ENCODE data around the gene NFYB.
"Not testable (repeated sequence)": the region's sequence is repeated elsewhere in the genome, so short reads cannot be mapped to it uniquely, and the experiment has no call there.

Gene NFYB

DNA sequence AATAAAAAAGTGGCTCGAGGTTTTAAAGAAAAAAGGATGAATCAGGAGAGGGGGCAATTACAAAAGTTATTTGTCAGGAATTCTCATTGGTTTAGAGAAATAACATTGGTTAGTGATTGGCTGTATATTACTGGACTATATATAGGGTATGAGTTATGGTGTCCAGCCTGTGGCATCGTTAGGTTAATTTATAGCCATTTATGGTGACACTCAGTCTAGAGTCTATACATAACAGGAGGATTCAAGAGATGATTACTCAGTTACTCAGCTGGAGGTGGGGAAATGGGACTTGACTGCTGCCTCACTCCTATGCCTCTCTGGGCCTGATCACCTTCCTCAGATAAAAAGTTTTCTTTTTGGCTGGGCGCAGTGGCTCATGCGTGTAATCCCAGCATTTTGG lies 25.6 kb upstream of the NFYB start:
- no peak for TF ChIP-seq Cebpa-rat (IDR thresholded peaks at IDR 0.05)
- H3K27me3 ChIP-seq: no peaks in the 10 kb centered on the region

DNA sequence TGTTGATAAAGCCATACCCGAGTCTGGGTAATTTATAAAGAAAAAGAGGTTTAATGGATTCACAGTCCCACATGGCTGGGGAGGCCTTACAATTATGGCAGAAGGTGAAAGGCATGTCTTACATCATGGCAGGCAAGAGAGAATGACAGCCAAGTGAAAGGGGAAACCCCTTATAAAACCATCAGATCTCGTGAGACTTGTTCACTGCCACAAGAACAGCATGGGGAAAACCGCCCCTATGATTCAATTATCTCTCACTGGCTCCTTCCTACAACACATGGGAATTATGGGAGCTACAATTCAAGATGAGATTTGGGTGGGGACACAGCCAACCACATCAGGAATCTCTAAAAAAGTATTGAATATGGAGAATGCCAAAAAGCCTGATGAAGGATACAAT lies 25.0 kb upstream of the NFYB start:
- H3K4me1 ChIP-seq, H3K27ac ChIP-seq, H4K20me1 ChIP-seq: not testable (repeated sequence)

More for the DNA sequence above, 25.6 kb upstream of the NFYB start:
- Histone ChIP-seq H3K4me2 (no peak overlapping the region), H3K36me3 (no peaks in the 10 kb centered on the region), H3K4me3 (no peak overlapping the region), H3K27ac (no peak overlapping the region), H3K9ac (no peak overlapping the region), H3K4me1 (no peaks in the 10 kb centered on the region), H4K20me1 (no peaks in the 10 kb centered on the region), H3K9me3 (no peaks in the 10 kb centered on the region)

GRCh38 chr12:104155711-104156555 lies 17.9 kb upstream of the NFYB start:
- H3K9ac ChIP-seq: no peak overlapping the region
- H3K27ac ChIP-seq: no peak overlapping the region
- H3K9me3 ChIP-seq: no peaks in the 10 kb centered on the region
- H3K27me3 ChIP-seq: no peaks in the 10 kb centered on the region
- TF ChIP-seq Cebpa-rat (IDR thresholded peaks at IDR 0.05): no peak
- no peaks in the 10 kb centered on the region for H4K20me1 ChIP-seq
- no peak overlapping the region for H3K4me3 ChIP-seq
- H3K4me2 ChIP-seq: no peak overlapping the region
- H3K36me3 ChIP-seq: no peaks in the 10 kb centered on the region
- H3K4me1 ChIP-seq: no peaks in the 10 kb centered on the region

More for the DNA sequence above, 25.0 kb upstream of the NFYB start:
- not testable (repeated sequence) for H3K4me3 ChIP-seq, H3K36me3 ChIP-seq, H3K9ac ChIP-seq, H3K27me3 ChIP-seq, H3K4me2 ChIP-seq, H3K9me3 ChIP-seq

DNA sequence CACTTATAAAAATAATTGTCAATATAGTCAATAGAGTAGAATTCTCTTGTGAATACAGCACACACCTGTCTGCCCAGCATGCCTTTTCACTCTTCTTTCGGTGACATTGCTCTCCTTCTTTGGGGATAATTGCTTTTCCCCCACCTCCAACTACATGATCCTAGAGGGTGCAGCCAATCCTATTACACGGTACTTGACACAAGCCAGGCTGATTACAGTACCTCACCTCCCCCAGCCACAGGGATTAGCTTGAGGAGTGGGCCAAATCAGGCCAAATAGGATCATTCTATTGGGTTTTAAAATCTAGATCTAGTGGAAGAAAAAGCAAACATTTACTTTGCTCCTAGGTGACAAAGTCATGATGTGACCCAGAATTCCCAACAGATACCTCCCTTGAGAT lies 16.8 kb upstream of the NFYB start:
- no peak overlapping the region for H3K4me3 ChIP-seq
- no peak overlapping the region for H3K4me2 ChIP-seq
- H3K27ac ChIP-seq: no peak overlapping the region

GRCh38 chr12:104154286-104154685 lies 16.3 kb upstream of the NFYB start:
- Histone ChIP-seq H3K4me2 (no peak overlapping the region), H3K9ac (no peak overlapping the region), H4K20me1 (no peaks in the 10 kb centered on the region), H3K36me3 (no peaks in the 10 kb centered on the region), H3K27ac (no peak overlapping the region), H3K4me3 (no peak overlapping the region), H3K9me3 (no peaks in the 10 kb centered on the region), H3K4me1 (no peaks in the 10 kb centered on the region), H3K27me3 (no peaks in the 10 kb centered on the region)
- no peak for TF ChIP-seq Cebpa-rat (IDR thresholded peaks at IDR 0.05)

More for the DNA sequence above, 16.8 kb upstream of the NFYB start:
- H3K4me1 ChIP-seq: no peaks in the 10 kb centered on the region
- TF ChIP-seq Cebpa-rat (IDR thresholded peaks at IDR 0.05): no peak
- H4K20me1 ChIP-seq: no peaks in the 10 kb centered on the region
- H3K9ac ChIP-seq: no peak overlapping the region
- no peaks in the 10 kb centered on the region for H3K27me3 ChIP-seq
- H3K36me3 ChIP-seq: no peaks in the 10 kb centered on the region
- H3K9me3 ChIP-seq: no peaks in the 10 kb centered on the region

GRCh38 chr12:104152685-104153241 lies 14.8 kb upstream of the NFYB start:
- H3K9me3 ChIP-seq: no peaks in the 10 kb centered on the region
- H3K36me3 ChIP-seq: no peaks in the 10 kb centered on the region
- no peaks in the 10 kb centered on the region for H3K27me3 ChIP-seq
- no peak overlapping the region for H3K4me2 ChIP-seq
- H3K27ac ChIP-seq: no peak overlapping the region
- no peak overlapping the region for H3K9ac ChIP-seq
- no peak for TF ChIP-seq Cebpa-rat (IDR thresholded peaks at IDR 0.05)
- no peak overlapping the region for H3K4me3 ChIP-seq
- H4K20me1 ChIP-seq: no peaks in the 10 kb centered on the region
- H3K4me1 ChIP-seq: no peaks in the 10 kb centered on the region

DNA sequence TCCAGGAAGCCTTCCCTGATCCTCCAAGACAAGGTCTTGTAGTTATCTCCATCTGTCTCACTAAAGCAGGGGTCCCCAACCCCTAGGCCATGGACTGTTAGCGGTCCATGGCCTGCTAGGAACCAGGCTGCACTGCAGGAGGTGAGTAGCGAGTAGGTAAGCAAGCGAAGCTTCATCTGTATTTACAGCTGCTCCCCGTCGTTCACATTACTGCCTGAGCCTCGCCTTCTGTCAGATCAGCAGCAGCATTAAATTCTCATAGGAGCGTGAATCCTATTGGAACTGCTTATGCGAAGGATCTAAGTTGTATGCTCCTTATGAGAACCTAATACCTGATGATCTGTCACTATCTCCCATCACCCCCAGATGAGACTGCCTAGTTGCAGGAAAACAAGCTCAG lies 12.4 kb upstream of the NFYB start:
- H4K20me1 ChIP-seq: no peaks in the 10 kb centered on the region
- no peaks in the 10 kb centered on the region for H3K36me3 ChIP-seq
- H3K27ac ChIP-seq: no peak overlapping the region
- H3K4me2 ChIP-seq: no peak overlapping the region
- H3K9ac ChIP-seq: no peak overlapping the region
- TF ChIP-seq Cebpa-rat (IDR thresholded peaks at IDR 0.05): no peak
- H3K27me3 ChIP-seq: no peaks in the 10 kb centered on the region
- no peak overlapping the region for H3K4me3 ChIP-seq
- H3K4me1 ChIP-seq: no peaks in the 10 kb centered on the region
- H3K9me3 ChIP-seq: peaks cover 5% of the 10 kb centered on the region

DNA sequence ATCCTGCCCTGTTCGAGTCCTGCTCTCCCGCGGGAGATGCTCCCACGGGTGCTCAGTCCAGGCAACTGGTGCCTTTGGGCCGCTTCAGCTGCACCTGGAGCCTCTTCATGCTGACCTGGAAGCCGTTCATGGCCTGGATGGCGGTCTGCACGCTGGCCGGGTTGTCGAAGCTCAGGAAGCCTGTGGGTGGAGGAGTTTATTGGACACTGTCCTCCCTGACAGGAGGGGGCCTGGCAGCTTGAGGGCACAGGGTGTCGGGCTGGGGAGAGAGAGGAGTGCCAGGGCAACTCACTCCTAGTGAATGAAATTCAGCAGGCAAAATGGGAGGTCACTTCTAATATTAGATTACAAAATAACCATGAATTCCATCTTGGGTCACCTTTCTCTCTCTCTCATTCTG lies 9.3 kb upstream of the NFYB start:
- Histone ChIP-seq H3K27me3 (no peaks in the 10 kb centered on the region), H4K20me1 (no peaks in the 10 kb centered on the region), H3K4me3 (no peak overlapping the region), H3K4me1 (no peaks in the 10 kb centered on the region), H3K9me3 (peaks cover 20% of the 10 kb centered on the region), H3K9ac (no peak overlapping the region), H3K27ac (no peak overlapping the region), H3K4me2 (no peak overlapping the region), H3K36me3 (no peaks in the 10 kb centered on the region)
- TF ChIP-seq Cebpa-rat (IDR thresholded peaks at IDR 0.05): no peak

DNA sequence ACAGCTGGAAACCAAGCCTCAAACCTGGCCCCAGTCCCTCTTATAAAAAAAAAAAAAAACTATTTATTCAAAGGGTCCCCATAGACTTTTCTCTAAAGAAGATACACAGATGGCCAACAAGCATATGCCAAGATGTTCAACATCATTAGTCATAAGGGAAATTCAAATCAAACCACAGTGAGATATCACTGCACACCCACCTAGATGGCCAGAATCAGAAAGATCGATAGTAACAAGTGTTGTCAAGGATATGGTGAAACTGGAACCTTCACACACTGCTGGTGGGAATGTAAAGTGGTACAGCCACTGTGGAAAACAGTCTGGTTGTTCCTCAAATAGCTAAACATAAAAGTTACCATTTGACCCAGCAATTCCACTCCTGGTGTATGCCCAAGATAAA lies 5.9 kb upstream of the NFYB start:
- no peak for TF ChIP-seq Cebpa-rat (IDR thresholded peaks at IDR 0.05)
- H3K9me3 ChIP-seq: peaks cover 20% of the 10 kb centered on the region
- H3K36me3 ChIP-seq: no peaks in the 10 kb centered on the region
- H3K27me3 ChIP-seq: no peaks in the 10 kb centered on the region
- H3K9ac ChIP-seq: no peak overlapping the region
- H3K4me3 ChIP-seq: no peak overlapping the region
- no peaks in the 10 kb centered on the region for H4K20me1 ChIP-seq
- H3K4me1 ChIP-seq: peaks cover 2% of the 10 kb centered on the region
- H3K27ac ChIP-seq: no peak overlapping the region
- H3K4me2 ChIP-seq: no peak overlapping the region

DNA sequence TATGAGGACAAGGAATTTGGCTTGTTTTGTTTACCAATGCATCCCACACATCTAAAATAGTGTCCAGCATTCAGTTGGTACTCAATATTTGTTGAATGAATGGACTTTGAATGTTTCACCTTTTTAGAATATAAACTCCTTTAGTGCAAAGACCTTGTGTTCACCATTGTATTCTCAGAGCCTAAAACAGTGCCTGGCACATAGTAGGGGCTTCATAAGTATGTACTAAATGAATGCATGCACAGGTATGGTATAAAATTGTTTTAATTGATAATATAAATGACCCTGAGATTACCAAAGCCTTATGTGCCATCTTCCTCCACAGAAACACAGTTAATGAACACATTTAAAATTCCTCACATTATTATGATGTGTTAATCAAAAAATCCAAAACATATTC lies 5.0 kb upstream of the NFYB start:
- Histone ChIP-seq H3K27me3 (no peaks in the 10 kb centered on the region), H3K9ac (no peak overlapping the region), H4K20me1 (no peaks in the 10 kb centered on the region), H3K4me1 (peaks cover 9% of the 10 kb centered on the region), H3K4me2 (no peak overlapping the region), H3K36me3 (no peaks in the 10 kb centered on the region), H3K4me3 (no peak overlapping the region), H3K27ac (no peak overlapping the region), H3K9me3 (peaks cover 20% of the 10 kb centered on the region)
- no peak for TF ChIP-seq Cebpa-rat (IDR thresholded peaks at IDR 0.05)
